ENCODE measurements around the gene EML2.

EML2 gene

GRCh38 chr19:45575216-45575615 lies 64.0 kb downstream of the EML2 start:
- no peak for DNase-seq (ENCODE audit: low spot score)
- Histone ChIP-seq H3K4me3 (no peak overlapping the region), H3K27ac (no peak overlapping the region)
- TF ChIP-seq CTCF (IDR thresholded peaks at IDR 0.05) = no peak

DNA sequence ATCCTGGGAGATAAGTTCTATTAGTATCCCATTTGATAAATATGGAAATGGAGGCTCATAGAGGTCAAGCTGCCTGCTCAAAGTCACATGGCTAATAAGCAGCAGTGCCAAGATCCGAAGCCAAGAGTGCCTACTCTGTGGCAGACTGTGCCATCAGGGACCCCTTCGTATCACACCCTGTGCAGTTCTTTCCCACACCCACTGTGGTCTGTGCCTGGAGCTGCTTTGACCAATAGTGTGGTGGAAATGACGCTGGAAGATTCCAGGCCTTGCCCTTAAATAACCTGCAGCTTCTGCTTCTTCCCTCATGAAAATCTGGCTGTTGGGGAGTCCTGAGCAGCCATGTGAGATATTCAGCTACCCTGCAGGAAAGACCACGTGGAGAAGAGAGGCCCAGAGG lies 64.7 kb downstream of the EML2 start:
- Histone ChIP-seq H3K27ac (no peak overlapping the region), H3K4me3 (no peak overlapping the region)
- no peak for TF ChIP-seq CTCF (IDR thresholded peaks at IDR 0.05)
- no peak for DNase-seq (ENCODE audit: low spot score)

DNA sequence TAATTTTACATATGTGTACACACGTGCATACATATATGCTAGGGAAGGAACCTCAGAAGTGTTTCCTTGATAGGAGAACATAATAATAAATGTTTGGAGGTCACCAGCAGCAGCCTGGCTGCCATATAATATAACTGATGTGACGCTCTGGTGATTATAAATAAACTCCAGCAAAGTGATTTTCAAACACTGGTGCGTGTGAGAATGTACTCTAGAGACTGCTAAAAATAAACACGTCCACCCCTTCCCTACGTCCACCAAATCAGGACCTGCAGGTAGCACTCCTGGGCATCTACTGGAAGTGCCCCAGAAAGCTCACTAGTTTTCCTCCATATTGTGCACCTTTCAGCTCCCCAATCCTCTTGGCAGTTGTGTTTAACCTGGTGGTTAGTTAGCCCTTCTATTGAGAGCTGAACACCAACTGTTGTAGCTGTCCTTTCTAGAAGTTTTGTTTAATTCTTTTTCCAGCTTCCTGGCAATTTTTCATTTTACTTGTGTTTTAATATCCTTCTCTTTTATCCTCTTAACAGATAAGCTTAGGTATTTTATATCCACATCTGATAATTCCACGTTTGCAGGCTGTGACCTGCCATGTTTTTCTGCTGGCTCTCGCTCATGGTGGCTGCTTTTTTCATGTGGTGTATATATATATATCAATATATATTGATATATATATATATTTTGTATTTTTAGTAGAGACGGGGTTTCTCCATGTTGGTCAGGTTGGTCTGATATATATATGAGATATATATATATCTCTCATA lies 67.6 kb downstream of the EML2 start:
- TF ChIP-seq CTCF (IDR thresholded peaks at IDR 0.05) = no peak
- H3K4me3 ChIP-seq = no peak overlapping the region
- DNase-seq (ENCODE audit: low spot score) = no peak
- H3K27ac ChIP-seq = no peak overlapping the region

DNA sequence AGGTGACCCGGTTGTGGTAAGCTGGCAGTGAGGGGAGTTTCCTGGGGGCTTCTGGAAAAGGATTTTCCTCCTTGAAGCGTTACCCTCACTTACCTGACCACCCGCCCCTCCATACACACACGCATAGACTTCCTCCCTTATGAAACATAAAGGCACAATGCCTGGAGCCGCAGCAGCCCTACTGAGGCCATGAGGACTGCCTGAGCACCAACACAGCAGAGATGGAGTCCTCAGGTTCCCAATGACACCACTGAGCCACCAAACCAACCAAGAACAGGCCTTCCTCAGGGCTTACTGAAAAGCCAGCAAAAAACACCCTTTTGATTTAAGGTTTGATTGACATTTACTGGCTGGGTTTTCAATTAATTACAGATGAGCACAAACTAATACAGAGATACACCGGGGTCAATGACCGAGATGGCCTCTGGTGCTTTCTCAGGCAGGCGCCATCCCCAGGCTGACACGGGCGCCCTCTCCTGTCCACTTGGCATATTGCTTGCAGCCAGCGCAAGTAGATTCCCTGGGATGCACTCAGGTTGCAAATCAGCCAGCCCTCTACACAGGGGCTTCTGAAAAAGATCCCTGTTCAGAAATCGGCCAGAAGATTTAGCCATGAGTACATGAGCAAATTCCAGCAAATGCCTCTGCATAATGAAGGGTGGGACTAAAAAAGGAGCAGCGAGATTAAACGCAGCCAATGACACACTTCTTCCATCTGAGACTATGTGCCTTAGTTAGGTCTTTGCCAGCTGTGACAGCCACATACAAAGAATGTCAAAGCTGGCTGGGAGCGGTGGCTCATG lies 69.4 kb downstream of the EML2 start:
- no peak overlapping the region for H3K4me3 ChIP-seq
- DNase-seq (ENCODE audit: low spot score) = no peak
- peak; percentile 66 for TF ChIP-seq CTCF (IDR thresholded peaks at IDR 0.05)
- H3K27ac ChIP-seq = no peak overlapping the region

DNA sequence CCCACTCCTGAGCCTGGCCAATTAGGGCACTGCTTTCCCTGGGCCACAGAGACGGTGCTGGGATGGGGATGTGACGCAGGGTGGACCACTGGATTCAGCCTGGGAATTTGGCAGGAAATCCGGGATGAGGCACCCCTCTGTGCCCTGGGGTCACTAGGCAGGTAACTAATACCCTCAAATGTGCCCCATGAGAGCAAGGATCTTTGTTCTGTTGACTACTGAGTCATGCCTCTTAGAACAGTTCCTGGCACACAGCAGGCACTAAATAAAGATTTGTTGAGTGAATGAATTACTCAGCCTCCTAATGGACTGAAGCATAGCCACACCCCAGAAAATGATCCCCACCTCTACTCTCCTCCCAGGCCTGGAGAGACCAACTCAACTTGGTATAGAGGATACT lies 70.5 kb downstream of the EML2 start:
- no peak for TF ChIP-seq CTCF (IDR thresholded peaks at IDR 0.05)
- Histone ChIP-seq H3K4me3 (no peak overlapping the region), H3K27ac (peak overlapping the region in 1 of 2 donors; percentile 10)
- DNase-seq (ENCODE audit: low spot score) = no peak

DNA sequence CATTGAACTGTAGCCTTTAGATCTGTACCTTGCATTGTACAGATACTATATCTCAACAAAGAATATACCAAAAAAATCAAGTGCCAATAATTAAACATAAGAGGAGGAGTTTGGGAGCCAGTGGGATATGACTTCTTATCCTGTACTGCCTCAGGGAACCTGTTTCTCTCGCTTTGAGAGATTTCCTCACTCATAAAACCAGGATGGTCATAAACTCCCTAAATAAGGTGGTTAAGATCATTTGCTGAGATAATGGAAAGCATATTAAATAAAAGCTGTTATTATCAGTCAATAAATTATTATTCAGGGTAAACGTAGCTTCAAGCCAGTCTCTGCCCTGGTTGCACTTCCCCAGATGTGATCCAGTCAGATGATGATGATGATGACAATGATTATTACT lies 71.6 kb downstream of the EML2 start:
- TF ChIP-seq CTCF (IDR thresholded peaks at IDR 0.05) = no peak
- no peak for DNase-seq (ENCODE audit: low spot score)
- Histone ChIP-seq H3K4me3 (no peak overlapping the region), H3K27ac (no peak overlapping the region)
